Hippocampal formation (tissue), 2 donors: Measurements from ENCODE around the gene UBAC1.
"Not testable (repeated sequence)": the region's sequence is repeated elsewhere in the genome, so short reads cannot be mapped to it uniquely, and the experiment has no call there.

Experiments
- DNase-seq, 2 donors: peaks; one replicate each; lab custom pipeline; 2025; lab: John Stamatoyannopoulos, UW

The UBAC1 gene

DNA sequence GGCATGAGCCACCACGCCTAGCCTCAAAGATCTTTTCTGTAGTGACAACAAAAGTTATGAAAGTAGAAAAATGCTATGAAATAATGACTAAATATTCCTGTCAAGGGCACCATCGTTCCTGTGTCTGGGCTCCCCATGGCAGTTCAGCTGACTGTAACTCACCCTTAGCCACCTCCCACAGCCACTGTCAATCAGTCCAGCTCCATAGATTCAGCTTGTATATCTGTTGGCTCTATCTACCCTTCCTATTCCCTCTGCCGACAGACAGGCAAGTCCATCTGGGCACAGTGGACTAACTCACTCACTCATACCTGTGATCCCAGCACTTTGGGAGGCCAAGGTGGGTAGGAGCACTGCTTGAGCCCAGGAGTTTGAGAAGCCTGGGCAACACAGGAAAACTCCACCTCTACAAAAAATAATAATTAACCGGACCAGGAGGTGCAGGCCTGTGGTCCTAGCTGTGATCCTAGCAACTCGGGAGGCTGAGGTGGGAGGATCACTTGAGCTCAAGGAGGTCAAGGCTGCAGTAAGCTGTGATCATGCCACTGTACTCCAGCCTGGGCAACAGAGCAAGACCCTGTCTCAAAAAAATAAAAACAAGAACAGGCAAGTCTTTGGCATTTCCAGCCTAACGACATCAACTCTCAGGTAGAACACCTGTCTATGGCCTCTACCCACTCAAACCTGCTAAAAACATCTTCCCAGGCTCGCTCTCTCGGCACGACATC, 60.0 kb downstream of the UBAC1 start:
- no peak for DNase-seq

DNA sequence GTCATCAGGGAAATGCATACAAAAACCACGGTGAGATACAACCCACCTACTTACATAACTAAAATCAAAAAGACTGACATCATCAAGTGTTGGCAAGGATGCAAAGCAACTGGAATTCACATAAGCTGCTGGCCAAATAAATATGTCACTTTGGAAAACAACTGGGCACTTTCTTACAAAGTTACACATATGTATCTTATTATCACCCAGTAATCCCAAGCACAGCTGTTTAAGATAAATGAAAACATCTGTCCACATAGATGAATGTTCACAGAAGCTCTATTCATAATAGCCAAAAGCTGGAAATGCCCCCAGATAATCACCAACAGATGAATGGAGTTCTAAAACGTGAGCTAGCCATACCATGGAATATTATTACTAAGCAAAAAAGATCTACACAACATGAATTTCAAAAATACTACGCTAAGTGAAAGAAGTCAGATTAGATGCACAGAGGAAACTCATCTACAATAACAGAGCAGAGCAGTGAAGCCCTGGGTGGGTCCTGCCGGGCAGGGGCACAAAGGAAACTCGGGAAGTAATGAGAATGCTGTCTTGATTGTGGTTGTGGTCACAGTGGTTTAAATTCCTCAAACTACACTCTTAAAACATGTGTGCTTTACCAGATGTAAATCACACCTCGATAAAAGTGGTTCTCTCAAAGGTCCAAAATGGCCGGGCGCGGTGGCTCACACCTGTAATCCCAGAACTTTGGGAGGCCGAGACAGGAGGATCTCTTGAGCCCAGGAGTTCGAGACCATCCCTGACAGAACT, 62.4 kb downstream of the UBAC1 start:
- DNase-seq: no peak

DNA sequence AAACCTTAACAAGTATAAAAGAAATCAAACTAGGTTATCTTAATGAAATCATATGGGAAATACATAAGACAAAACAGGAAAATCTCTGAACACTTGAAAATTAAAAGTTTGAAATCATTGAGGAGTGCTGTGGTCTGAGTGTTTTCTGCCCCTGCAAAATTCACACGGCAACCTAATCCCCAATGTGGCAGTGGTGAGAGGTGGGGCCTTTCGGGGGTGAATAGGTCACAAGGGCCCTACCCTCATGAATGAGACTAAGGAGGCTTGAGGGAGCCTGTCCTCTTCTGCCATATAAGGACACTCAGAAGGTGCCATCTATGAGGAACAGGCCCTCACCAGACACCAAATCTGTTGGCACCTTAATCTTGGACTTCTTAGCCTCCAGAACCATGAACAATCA, 64.5 kb downstream of the UBAC1 start:
- DNase-seq: no peak

DNA sequence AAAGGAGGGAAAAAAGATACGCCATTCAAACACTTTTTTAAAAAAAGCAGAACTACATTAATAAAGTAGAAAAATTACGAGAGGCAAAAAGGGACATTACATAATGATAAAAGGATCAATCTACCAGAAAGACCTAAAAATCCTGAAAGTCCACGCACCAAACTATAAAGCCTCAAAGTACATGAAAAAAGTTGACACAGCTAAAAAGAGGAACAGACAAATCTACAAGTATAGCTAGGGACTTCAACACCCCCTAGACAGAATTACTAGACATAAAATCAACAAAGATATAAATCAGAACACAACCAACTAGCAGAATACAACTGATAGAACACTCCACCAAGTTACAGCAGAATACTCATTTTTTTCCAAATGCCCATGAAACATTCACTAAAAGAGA, 65.0 kb downstream of the UBAC1 start:
- DNase-seq: no peak

DNA sequence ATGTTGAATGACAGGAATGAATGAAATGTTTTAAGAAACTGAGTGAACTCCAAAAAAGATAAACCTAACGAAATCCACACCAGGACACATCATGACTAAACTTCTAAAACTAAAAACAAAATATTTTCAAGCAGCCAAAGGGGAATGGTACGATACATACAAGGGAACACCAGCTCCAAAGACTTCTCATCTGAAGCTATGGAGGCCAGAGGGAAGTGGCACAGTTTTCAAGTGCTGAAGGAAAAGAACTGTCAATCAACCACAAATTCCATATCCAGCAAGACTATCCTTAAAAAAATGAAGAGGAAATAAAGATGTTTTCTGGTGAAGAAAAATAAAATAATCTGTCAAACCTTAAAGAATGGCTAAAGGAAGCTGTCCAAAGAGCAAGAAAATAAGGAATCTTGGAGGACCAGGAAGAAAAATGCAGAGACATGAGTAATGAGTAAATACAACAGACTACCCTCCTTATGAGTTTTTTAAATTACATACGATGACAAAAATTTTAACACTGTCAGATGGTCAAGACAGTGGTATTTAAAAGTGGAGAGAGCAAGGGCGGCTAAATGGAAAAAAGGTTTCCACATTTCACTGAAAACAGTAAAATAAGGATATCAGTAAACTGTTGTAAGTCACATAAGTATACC, 65.8 kb downstream of the UBAC1 start:
- no peak for DNase-seq

DNA sequence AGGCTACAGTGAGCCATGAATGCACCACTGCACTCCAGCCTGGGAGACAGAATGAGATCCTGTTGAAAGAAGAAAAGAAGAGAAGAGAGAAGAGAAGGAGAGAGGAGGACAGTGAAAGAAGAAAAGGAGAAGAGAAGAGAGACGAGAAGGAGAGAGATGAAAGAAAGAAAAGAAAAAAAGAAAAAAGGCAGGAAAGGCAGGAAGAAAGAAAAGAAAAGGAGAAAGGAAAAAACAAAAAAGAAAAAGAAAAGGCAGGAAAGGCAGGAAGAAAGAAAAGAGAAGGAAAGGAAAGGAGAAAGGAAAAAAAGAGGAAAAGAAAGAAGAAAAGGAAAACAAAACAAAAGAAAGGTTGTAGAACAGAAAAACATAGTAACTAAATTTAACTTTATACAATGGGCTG, 68.1 kb downstream of the UBAC1 start:
- no peak for DNase-seq

DNA sequence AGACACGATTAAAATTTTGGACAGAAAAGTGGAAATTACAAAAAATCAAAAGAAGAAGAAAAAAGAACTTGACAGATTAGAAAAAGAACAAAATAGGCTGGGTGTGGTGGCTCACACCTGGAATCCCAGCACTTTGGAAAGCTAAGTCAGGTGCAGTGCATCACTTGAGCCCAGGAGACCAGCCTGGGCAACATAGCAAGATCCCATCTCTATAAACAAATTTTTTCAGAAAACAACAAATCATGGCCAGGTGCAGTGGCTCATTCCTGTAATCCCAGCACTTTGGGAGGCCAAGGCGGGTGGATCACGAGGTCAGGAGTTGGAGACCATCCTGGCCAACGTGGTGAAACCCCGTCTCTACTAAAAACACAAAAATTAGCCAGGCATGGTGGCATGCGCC, 68.8 kb downstream of the UBAC1 start:
- not testable (repeated sequence) for DNase-seq

DNA sequence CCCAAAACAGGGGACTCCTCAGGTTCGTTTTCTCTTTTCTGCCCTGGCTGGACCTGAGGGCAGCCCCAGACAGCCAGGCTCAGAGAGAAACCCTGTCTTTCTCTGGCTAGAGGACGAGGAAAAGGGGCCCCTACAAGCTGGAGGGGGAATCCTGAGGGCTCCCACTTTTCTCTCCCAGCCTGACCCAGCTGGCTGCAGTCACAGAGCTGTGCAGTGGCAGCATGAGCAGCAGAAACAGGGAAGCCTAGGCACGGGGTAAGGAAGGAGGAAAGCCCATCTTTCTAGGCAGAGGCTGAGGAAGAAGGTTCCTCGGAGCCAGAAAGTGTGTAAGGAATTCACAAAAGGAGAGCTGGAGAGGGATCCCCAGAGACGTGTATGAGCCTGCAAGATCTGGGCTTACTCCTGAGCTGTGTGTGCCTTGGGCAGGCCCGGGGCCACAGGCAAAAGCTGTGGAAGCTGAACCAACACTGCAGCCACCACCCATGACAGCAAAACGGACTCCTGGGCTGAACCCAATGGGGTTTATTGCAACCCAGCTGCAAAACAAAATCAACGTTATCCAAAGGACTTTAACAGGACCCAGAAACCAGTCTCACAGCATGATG, 70.0 kb downstream of the UBAC1 start:
- no peak for DNase-seq

DNA sequence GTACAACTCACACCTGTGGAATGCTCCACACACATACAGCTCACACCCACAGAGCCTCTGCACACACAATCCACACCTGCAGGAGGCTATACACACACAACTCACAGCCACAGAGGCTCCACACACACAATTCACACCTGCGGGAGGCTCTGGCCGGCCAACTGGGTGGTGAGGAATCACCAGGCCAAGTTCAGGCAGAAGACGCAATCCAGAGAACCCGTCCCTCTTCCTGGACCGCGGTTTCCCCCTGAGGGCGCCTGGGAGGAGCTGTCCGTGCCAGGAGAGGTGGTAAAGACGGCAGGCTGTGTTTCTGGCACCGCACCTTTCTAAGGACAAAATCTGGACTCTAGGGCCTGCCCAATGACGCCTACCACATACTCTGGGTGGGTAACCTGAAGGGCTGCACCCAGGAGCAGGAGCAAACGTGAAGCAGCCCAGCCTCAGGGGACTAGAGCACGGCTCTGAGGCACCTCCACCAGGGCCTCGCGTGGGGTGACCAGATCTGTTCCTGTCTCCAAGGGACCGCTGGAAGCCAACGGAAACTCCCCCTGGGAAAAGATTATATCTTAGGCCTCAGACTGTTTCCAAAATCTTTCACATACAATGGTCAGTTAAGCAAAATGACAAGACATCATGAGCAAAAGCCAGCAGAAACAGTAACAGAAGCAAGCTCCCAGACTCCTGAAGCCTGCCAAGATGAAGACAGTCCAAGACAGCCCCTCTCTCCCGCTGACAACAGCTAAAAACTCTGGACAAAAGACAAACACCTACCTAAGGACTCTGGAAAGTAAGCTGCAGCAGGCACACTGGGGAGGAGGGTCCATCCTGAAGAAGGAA, 70.8 kb downstream of the UBAC1 start:
- no peak for DNase-seq

DNA sequence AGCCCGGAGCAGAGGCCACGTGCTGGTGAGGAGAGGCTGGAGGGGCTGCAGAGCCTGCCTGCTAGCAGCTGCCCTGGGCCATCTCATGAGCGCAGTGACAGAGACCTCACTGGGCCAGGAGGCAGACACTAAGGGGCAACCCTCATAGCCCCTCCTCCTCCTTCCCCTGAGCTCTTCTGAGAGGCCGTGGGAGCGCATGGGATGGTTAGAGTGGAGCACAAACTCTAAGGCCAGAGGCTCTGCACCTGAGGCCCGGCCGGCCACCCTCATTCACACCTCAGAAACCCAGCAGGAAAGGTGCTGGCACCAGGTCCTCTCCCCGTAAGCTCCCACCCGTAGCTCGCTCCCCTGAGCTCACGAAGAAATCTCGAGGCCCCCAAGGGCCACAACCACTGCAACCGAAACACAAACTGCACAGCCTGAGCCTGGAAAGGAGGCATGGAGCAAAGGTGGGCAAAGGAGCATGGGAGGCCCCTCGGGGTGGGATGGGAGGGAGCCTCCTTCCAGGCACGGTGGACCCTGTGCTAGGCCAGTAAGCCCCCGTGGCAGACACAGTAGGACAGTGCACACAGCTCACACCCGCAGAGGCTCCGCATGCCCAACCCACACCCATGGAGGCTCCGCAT, 71.5 kb downstream of the UBAC1 start:
- no peak for DNase-seq

DNA sequence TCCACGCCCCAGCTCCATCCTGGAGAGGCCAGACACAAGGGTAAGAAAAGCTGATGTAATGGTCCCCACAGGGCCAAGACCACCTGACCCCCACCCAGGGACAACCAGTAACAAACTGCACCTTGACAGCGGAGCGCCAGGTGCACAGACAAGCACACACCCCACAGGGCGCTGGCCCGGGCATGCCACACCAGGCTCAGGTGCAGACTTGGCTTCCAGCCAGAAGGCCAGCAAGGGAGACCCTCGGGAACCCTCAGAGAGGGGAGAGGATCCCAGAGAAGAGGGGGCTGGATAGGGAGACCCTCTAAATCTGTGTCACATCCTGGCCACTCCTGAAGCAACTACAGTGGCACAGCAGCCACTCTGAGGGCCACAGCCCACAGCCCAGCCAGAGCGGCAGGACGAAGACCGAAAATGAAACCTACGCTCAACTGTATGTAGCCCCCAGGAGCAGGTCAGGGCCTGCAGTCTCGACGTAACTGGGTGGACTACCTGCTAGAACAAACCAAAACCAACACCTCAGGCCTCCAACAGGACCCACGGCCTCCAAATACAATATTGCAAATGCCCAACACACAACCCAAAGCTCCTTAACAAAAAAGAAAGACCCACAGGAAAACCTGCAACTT, 72.3 kb downstream of the UBAC1 start:
- no peak for DNase-seq

DNA sequence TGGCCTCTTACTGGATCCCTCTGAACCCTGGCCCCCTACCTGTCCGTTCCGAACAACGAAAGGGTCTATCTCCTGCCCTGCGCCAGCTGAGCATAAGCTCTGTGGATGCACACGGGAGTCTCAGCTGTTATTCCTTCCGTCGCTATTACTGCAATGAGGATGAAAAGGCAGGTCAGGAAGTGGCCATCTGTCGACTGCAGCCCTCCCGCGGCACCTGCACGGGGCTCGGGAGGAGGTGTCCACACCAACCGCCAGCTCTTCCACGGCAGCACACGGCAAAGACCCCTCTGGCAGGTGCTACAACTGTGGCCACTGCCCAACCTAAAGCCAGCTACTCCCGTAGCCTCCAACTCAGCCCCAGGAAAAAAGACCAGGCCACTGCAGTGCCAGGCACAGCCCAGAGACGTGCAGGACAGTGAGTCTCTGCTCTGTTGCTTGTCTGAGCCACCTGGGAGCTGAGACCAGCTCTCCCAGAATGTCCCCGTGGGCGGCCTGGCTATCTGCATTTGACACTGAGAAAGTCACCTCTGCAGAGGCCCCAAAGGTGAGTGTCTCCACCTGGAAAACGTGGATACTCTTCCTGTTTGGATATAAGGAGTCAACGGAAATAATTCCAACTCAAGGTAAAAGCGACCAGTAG, 72.9 kb downstream of the UBAC1 start:
- no peak for DNase-seq

DNA sequence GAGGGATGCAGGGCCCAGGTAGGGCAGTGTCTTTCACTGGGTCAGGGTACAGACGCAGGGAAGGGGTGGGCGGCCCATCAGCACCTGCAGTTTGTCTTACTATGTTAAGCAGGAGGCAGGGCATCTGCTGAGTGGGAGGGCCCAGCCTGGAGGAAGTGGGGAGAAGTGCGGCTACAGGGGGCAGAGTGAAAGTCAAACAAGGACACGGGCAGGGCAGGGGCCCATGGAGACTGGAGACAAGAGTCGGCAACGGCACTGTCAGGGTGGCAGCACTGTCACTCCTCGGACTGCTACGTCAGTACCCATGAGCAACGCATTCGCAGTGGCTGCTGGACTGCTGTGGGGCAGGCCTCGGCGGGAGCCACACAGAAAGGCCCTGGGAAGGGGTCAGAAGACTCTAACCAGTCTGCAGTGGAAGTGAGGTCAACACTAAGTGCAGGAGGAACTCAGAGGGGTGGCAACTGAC, 73.6 kb downstream of the UBAC1 start:
- DNase-seq: no peak

DNA sequence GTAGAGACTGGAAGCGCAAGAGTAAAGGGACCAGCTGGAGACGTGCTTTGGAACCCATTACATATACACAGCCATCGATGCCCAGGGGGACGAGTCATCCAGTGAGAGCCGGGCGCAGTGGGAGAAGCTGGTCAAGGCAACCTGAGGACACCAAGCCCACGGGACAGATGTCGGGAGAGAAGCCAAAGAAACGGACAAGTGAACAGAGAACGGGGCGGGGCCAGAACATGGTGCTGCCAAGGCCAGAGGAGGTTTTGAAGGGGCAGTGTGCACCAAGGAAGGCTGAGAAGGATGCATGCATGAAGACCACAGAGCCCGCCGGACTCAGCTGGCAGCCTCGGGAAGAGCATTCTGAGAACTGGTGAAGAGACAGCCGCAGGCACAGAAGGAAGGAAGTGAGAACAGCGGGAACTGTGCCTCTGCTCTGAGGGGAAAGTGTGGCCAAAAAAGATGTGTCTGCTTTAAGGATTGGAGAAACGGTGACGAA, 74.1 kb downstream of the UBAC1 start:
- peak in 1 of 2 donors; percentile 47 for DNase-seq

DNA sequence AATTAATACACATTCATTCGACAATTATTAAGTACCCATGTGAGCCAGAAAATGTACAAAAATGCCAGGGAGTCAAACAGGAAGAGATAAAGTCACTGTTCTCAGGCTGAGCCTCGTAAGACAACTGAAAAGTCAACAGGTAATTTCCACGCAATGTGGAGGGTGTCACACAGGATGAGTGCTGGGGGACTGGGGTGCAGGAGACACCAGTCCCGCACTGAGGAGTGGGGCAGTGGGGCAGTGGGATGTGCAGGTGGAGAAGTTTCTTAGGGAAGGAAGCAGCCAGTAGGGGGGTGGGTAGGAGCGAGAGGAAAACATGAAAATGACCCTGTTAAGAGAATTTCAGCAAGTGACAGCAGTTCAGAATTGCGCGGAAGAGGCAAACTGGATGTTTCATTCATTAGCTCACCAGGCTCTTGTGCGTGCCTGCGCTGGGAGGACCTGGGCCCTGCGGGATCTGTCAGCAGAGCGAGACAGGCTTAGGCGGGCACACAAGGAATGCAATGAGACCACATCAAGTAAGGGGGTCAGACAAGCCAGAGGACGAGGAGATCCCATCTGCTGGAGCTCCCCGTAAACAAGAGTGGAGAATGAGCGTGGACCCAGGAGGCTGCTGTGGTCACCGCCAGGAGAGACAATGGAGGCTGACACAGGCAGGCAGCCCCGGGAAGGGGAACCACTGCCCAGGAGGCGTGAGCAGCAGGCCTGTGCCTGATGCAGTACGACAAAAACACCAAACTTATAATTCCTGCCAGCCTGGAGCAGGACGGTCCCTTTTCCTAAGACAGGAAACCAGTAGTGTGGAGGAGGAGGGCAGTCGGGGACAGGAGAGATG, 74.8 kb downstream of the UBAC1 start:
- peak; percentile 13 to 44 for DNase-seq

DNA sequence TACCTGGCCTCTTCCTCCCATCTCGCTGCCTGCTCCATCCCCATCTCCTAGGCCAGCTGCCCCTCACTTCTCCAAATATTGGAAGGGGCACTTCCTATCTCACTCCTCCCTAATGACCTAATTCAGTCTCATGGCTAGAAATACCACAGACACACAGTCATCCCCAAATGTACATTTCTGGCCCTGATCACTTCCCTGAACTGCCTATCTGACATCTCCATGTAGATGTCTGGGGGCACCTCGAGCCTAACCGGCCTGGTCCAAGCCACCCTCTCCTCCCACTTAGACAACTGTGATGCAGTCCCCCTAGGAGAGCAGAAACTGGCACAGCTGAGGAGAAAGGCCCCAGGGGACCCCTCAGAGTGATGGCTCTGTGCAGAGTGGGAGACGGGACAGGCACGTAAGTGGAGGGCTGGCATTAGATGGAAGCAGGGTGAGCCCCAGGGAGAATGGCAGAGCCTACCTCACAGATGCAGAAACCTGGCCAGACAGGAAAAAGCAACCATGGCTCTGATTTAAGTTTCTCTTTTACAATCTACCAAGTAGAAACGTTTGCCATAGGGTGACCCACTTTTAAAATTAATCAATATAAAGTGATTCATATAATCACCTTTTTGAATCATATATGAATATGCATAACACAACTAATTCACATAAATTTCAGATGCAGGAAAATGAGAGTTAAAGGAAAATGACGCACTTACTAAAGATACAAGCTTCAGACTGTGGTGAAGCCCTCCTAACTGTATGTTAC, 75.9 kb downstream of the UBAC1 start:
- DNase-seq: no peak

DNA sequence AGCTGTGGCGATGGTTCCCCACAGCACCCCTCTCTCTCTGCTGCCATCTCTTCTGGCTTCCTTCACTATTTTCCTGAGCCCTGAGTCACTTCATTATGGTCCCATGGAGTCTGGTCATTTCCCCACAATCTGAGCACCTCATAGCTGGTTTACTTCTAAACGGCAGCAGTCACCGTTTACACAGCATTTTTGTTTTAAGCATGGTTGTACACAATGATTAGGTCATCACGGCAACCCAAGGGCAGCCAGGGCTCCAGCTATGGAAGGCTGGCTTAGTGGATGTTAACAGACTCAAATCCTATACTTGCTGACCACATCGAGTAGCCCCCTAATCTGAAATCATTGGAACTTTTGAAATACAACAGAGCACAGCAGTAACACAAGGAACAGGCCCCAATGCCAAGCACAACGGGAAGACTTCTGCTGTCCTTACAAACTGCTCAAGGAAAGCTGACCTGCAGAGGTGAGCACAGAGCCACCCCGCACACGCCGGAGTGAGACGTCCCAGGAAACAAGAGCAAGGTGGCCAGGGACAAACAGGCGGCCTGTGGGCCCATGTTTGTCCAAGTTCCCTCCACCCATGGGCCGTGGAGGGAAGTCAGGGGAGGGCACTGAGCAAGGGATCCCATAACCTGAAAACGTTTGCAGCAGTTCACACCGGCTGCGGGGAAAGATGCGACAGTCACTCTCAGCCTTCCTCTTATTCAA, 76.7 kb downstream of the UBAC1 start:
- DNase-seq: no peak
